Esophagus muscularis mucosa (tissue), 4 donors: ENCODE data around the gene MEMO1. TPM values are rescaled to one million over a fixed set of nuclear protein-coding genes. Genes with fewer than 3 reads are reported as not detected.
"Not testable (repeated sequence)": the region's sequence is repeated elsewhere in the genome, so short reads cannot be mapped to it uniquely, and the experiment has no call there.

Experiments
- DNase-seq: peaks from one replicate; pipeline ENCODE4 v3.0.0-alpha.2; 2017; ENCODE audit errors: extremely low spot score
- H3K27ac ChIP-seq, 4 donors: fragments of 200-600 bp; sonication (generic); replicated peaks in 1 of 4; 1 replicate in 3 of 4; 2 replicates in 1 of 4; pipeline ENCODE4 v1.5.1; 2016 to 2019; ENCODE audit warnings: mild to moderate bottlenecking in 1 of 4
- H3K27me3 ChIP-seq, 4 donors: fragments of 200-600 bp; sonication (generic); one replicate each; pipeline versions ENCODE4 v1.5.1 to v1.6.0; 2016 to 2019
- H3K36me3 ChIP-seq, 4 donors: fragments of 200-600 bp; sonication (generic); one replicate each; pipeline ENCODE4 v1.5.1; 2016 to 2019
- H3K4me1 ChIP-seq, 4 donors: fragments of 200-600 bp; sonication (generic); one replicate each; pipeline ENCODE4 v1.5.1; 2016 to 2019
- H3K4me3 ChIP-seq, 4 donors: fragments of 200-600 bp; sonication (generic); 1 replicate in 2 of 4; 2 replicates in 2 of 4; pipeline ENCODE4 v1.5.1; 2016 to 2019; ENCODE audit warnings: mild to moderate bottlenecking in 4 of 4, moderate library complexity in 1 of 4
- H3K9me3 ChIP-seq, 4 donors: fragments of 200-600 bp; sonication (generic); 1 replicate in 3 of 4; 2 replicates in 1 of 4; pipeline ENCODE4 v1.5.1; 2016 to 2019
- CTCF ChIP-seq, 3 experiments: fragments of 200-600 bp in 2 of 3; fragments of 450-650 bp in 1 of 3; sonication (generic) in 2 of 3; IDR thresholded peaks; one replicate each; pipeline ENCODE4 v1.5.1; 2017 to 2019; ENCODE audit warnings: antibody characterized with exemption in 3 of 3, mild to moderate bottlenecking in 2 of 3, moderate library complexity in 1 of 3
- EP300 ChIP-seq: sonication (generic); formaldehyde crosslinking; IDR thresholded peaks from one replicate; pipeline ENCODE4 v1.6.1; 2017; ENCODE audit warnings: antibody characterized with exemption
- POLR2A ChIP-seq: fragments of 450-650 bp; IDR thresholded peaks from one replicate; pipeline ENCODE4 v1.6.1; 2017; ENCODE audit warnings: antibody characterized with exemption, moderate library complexity, mild to moderate bottlenecking, low read depth
- POLR2AphosphoS5 ChIP-seq, 2 donors: sonication (generic); formaldehyde crosslinking; IDR thresholded peaks; one replicate each; pipeline ENCODE4 v1.6.1; 2017; ENCODE audit warnings: antibody characterized with exemption in 2 of 2
- WGBS: methylation state at CpG from one replicate; pipeline ENCODE4 v1.1.5; 2018; 5-methylcytosine and 5-hydroxymethylcytosine counted together
- intact Hi-C: fragments of 100-400 bp; cut with DNase I; formaldehyde crosslinking; loops from one replicate; pipeline ENCODE4 v1.15.1; 2023
- total RNA-seq, 4 donors: library from RNA; depleted of rRNA; stranded (reverse); fragments of >200 nt; gene quantifications; one replicate each; pipeline versions ENCODE4 v1.1.0 to v1.2.1, GENCODE V29; 2016

MEMO1 gene
- total RNA-seq, 4 donors from 2014 or later, result 25.0 to 40.7 (median 33.2) TPM

DNA sequence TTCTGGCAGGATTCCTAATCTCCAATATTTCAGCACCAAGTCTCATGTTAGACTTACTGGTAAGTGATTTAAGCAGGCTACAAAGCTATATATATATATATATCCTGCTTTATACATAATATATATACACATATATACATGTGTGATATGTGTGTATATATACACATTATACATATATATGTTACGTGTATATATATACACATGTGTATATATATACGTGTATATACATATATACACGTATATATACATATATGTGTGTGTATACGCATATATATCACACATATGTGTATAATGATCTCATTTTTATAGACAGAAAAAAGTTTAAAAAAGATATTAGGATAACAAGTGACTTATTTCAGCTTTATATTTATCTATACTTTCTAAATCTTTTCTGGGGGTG lies 41.6 kb downstream of the MEMO1 start:
- intact Hi-C loops, result no loop called here
- TF ChIP-seq EP300 (no peak), CTCF (IDR thresholded peaks at IDR 0.05) (no peak), POLR2A (no peak), POLR2AphosphoS5 (IDR thresholded peaks at IDR 0.05) (no peak)
- Histone ChIP-seq H3K4me3 (no peak overlapping the region), H3K4me1 (no peaks in the 10 kb centered on the region), H3K9me3 (no peaks in the 10 kb centered on the region), H3K27me3 (no peaks in the 10 kb centered on the region), H3K27ac (no peak overlapping the region), H3K36me3 (no peaks in the 10 kb centered on the region)
- 89% methylated on average over 4 of the region's 4 CpGs for WGBS
- no peak for DNase-seq

DNA sequence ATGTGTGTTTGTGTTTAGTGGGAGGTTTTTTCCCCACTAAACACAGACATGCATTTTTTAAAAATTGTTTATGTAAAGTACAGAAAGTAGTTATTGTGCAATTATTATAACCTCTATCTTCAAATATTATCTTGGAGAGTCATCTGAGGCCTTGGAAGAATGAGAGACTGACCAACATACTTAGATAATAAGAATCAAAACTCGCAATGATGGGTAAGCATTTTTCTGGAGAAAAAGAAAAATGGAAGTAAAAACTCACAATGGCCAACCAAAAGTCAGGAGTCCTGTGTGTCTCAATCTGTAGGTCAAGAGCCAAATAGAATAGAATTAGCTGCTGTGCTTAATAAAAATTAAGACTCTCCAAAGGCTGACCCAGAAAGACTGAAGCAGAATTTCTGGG lies 43.0 kb downstream of the MEMO1 start:
- no peak for TF ChIP-seq EP300
- no peak for TF ChIP-seq POLR2A
- no peak for TF ChIP-seq POLR2AphosphoS5 (IDR thresholded peaks at IDR 0.05)
- no peak for TF ChIP-seq CTCF (IDR thresholded peaks at IDR 0.05)
- WGBS, result 93% methylated on average over 1 of the region's 1 CpG
- intact Hi-C loops, result no loop called here

GRCh38 chr2:31966402-31966801 lies 44.4 kb downstream of the MEMO1 start:
- H3K4me3 ChIP-seq, H3K27ac ChIP-seq, H3K4me1 ChIP-seq, H3K36me3 ChIP-seq, DNase-seq, H3K9me3 ChIP-seq, intact Hi-C loops, H3K27me3 ChIP-seq: not testable (repeated sequence)
- 97% methylated on average over 6 of the region's 6 CpGs for WGBS

More for the DNA sequence above, 43.0 kb downstream of the MEMO1 start:
- DNase-seq, result no peak
- Histone ChIP-seq H3K4me3 (no peak overlapping the region), H3K9me3 (no peaks in the 10 kb centered on the region), H3K27ac (no peak overlapping the region), H3K27me3 (no peaks in the 10 kb centered on the region), H3K4me1 (no peaks in the 10 kb centered on the region), H3K36me3 (no peaks in the 10 kb centered on the region)

DNA sequence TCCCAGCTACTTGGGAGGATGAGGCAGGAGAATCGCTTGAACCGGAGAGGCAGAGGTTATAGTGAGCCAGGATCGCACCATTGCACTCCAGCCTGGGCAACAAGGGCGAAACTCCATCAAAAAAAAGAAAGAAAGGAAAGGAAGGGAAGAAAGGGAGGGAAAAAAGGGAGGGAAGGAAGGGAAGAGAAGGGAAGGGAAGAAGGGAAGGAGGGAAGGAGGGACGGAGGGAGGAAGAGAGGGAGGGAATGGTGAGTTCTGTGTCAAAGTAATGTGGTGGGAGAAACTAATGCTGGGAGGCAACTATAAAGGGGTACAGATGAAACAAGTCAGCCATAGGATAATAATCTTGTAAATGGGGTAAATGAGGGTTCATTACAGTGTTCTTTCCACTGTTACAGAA lies 45.7 kb downstream of the MEMO1 start:
- Histone ChIP-seq H3K36me3 (no peaks in the 10 kb centered on the region), H3K4me1 (no peaks in the 10 kb centered on the region), H3K9me3 (no peaks in the 10 kb centered on the region), H3K27me3 (no peaks in the 10 kb centered on the region), H3K4me3 (no peak overlapping the region), H3K27ac (no peak overlapping the region)
- intact Hi-C loops, result no loop called here
- WGBS, result 93% methylated on average over 5 of the region's 5 CpGs
- no peak for TF ChIP-seq CTCF (IDR thresholded peaks at IDR 0.05)
- TF ChIP-seq EP300, result no peak
- TF ChIP-seq POLR2AphosphoS5 (IDR thresholded peaks at IDR 0.05), result no peak
- no peak for TF ChIP-seq POLR2A
- no peak for DNase-seq

GRCh38 chr2:31962757-31963361 lies 47.9 kb downstream of the MEMO1 start:
- 96% methylated on average over 2 of the region's 2 CpGs for WGBS
- H3K36me3 ChIP-seq, result no peaks in the 10 kb centered on the region
- DNase-seq, result no peak
- H3K4me1 ChIP-seq, result peaks cover 0 to 6% (median 4%) of the 10 kb centered on the region in 4 donors
- no peak for TF ChIP-seq CTCF (IDR thresholded peaks at IDR 0.05)
- TF ChIP-seq POLR2AphosphoS5 (IDR thresholded peaks at IDR 0.05), result no peak
- no peak for TF ChIP-seq EP300
- no peak for TF ChIP-seq POLR2A
- intact Hi-C loops, result no loop called here
- H3K27ac ChIP-seq, result no peak overlapping the region
- no peaks in the 10 kb centered on the region for H3K9me3 ChIP-seq
- H3K27me3 ChIP-seq, result no peaks in the 10 kb centered on the region
- no peak overlapping the region for H3K4me3 ChIP-seq
